Tibial nerve (tissue), 4 donors: ENCODE results near the gene DES. TPM values are rescaled to one million over a fixed set of nuclear protein-coding genes. Genes with fewer than 3 reads are reported as not detected.

ENCODE experiments used
- DNase-seq, 2 donors: peaks; one replicate each; pipeline ENCODE4 v3.0.0-alpha.2; 2019; ENCODE audit warnings: low spot score in 2 of 2
- H3K27ac ChIP-seq, 4 donors: fragments of 200-600 bp; sonication (generic) in 3 of 4; one replicate each; pipeline ENCODE4 v1.5.1; 2017 to 2019; ENCODE audit warnings: mild to moderate bottlenecking in 1 of 4
- H3K27me3 ChIP-seq, 2 donors: fragments of 200-600 bp; sonication (generic) in 1 of 2; one replicate each; pipeline versions ENCODE4 v1.5.1 to v1.6.0; 2017 to 2019
- H3K36me3 ChIP-seq, 3 donors: fragments of 200-600 bp; sonication (generic); one replicate each; pipeline ENCODE4 v1.5.1; 2018 to 2019
- H3K4me1 ChIP-seq, 4 donors: fragments of 200-600 bp; sonication (generic) in 3 of 4; one replicate each; pipeline ENCODE4 v1.5.1; 2017 to 2019
- H3K4me3 ChIP-seq, 4 donors: fragments of 200-600 bp; sonication (generic) in 3 of 4; one replicate each; pipeline ENCODE4 v1.5.1; 2017 to 2019; ENCODE audit warnings: mild to moderate bottlenecking in 1 of 4, moderate library complexity in 1 of 4
- H3K9me3 ChIP-seq, 4 donors: fragments of 200-600 bp; sonication (generic) in 3 of 4; one replicate each; pipeline ENCODE4 v1.5.1; 2017 to 2019
- EP300 ChIP-seq, 2 donors: sonication (generic); formaldehyde crosslinking; IDR thresholded peaks; one replicate each; pipeline ENCODE4 v1.6.1; 2017; ENCODE audit warnings: antibody characterized with exemption in 2 of 2, mild to moderate bottlenecking in 1 of 2
- POLR2A ChIP-seq, 2 donors: fragments of 450-650 bp; IDR thresholded peaks; one replicate each; pipeline ENCODE4 v1.6.1; 2017; ENCODE audit warnings: antibody characterized with exemption in 2 of 2, mild to moderate bottlenecking in 2 of 2, moderate library complexity in 2 of 2
- WGBS, 2 donors: methylation state at CpG; one replicate each; pipeline ENCODE4 v1.1.5; 2018; 5-methylcytosine and 5-hydroxymethylcytosine counted together
- total RNA-seq, 4 donors: library from RNA; depleted of rRNA; stranded (reverse); fragments of >200 nt; gene quantifications; one replicate each; pipeline ENCODE4 v1.1.0, GENCODE V29; 2016
- TF ChIP-seq, protein P1 (sequence below), 5 experiments: fragments of 200-600 bp in 3 of 5; fragments of 450-650 bp in 2 of 5; sonication (generic) in 3 of 5; IDR thresholded peaks; one replicate each; pipeline ENCODE4 v1.5.1; 2016 to 2019; ENCODE audit warnings: antibody characterized with exemption in 5 of 5, mild to moderate bottlenecking in 3 of 5, moderate library complexity in 2 of 5

The DES gene
- total RNA-seq, 4 donors from 2014 or later: 20.7 to 50.4 (median 25.0) TPM

- Histone ChIP-seq H3K36me3 (no peaks in the 10 kb centered on the region), H3K4me1 (peaks cover 0 to 32% (median 5%) of the 10 kb centered on the region in 4 donors), H3K27me3 (peaks cover 0 to 90% of the 10 kb centered on the region in 2 donors), H3K27ac (peak overlapping the region in 1 of 4 donors; percentile 49), H3K9me3 (no peaks in the 10 kb centered on the region), H3K4me3 (no peak overlapping the region)
- TF ChIP-seq EP300 (IDR thresholded peaks at IDR 0.05) (no peak), POLR2A (IDR thresholded peaks at IDR 0.05) (no peak)
- TF ChIP-seq, protein P1, sequence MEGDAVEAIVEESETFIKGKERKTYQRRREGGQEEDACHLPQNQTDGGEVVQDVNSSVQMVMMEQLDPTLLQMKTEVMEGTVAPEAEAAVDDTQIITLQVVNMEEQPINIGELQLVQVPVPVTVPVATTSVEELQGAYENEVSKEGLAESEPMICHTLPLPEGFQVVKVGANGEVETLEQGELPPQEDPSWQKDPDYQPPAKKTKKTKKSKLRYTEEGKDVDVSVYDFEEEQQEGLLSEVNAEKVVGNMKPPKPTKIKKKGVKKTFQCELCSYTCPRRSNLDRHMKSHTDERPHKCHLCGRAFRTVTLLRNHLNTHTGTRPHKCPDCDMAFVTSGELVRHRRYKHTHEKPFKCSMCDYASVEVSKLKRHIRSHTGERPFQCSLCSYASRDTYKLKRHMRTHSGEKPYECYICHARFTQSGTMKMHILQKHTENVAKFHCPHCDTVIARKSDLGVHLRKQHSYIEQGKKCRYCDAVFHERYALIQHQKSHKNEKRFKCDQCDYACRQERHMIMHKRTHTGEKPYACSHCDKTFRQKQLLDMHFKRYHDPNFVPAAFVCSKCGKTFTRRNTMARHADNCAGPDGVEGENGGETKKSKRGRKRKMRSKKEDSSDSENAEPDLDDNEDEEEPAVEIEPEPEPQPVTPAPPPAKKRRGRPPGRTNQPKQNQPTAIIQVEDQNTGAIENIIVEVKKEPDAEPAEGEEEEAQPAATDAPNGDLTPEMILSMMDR (IDR thresholded peaks at IDR 0.05): no peak
- no peak for DNase-seq
- WGBS, 2 donors: 38 to 53% methylated on average over 6 of the region's 6 CpGs
These were observed 27.9 kb downstream of the DES start for GRCh38 chr2:219446101-219446504.

DNA sequence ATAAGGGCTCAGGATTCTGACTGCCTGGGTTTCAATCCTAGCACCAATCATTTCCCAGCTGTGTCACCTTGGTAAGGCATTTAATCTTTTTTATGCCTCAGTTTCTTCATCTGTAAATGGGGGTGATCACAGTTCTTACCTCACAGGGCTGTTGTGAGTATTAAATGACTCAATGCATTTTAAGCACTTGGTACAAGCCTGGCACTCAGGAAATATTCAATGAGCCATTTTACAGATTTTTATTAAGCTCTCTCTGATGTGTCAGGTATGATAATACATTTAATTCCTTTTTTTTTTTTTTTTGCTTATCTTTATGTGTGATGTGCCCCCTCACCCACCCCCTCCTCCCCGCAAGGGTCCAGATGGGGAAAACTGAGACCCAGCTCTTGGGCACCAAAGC is 28.5 kb downstream of the DES start:
- no peaks in the 10 kb centered on the region for H3K36me3 ChIP-seq
- WGBS, 2 donors: 67 to 82% methylated on average over 1 of the region's 1 CpG
- DNase-seq: no peak
- H3K27me3 ChIP-seq: peaks cover 0 to 85% of the 10 kb centered on the region in 2 donors
- no peak overlapping the region for H3K4me3 ChIP-seq
- H3K27ac ChIP-seq: no peak overlapping the region
- TF ChIP-seq EP300 (IDR thresholded peaks at IDR 0.05) (no peak), POLR2A (IDR thresholded peaks at IDR 0.05) (no peak)
- TF ChIP-seq, protein P1 (IDR thresholded peaks at IDR 0.05): no peak
- H3K4me1 ChIP-seq: peaks cover 0 to 26% (median 2%) of the 10 kb centered on the region in 4 donors
- no peaks in the 10 kb centered on the region for H3K9me3 ChIP-seq

DNA sequence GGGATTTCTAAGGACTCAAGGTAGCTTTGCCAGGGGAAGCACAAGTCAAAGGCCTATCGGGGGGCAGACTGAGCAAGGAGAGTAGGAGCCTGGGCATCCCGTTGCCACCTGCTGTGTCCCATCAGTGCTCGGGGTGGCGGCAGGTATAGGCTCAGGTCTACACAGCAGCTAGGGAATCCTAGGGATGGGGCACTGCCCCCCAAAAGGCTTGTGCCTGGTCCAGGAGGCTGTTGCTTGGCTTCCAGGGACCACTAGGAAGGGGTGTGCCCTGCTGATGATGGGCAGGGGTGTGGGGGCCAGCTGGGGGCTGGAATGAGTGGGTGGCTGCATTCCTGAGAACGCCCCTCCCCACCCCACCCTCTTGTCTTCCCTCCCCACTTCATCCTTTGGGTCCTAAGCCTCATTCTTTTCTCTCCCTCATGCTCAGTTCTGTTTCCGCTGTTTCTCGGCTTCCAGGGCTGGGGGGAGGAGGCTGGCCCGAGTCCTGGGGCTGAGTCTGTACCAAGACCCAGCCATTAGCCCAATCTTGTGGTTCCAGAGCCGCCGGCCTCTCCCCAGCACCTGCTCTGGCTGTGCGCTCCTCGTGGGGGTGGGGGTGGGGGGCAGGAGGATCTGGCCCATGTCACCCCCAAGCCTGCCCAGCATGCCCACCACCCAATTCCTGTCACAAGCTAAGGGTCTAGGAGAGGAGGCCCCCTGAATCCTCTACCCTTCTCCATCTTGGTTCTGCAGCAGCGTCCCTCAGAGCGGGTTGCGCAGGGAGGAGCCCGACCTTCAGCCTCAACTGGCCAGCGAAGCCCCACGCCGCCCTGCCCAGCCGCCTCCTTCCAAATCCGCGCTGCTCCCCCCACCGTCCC is 29.3 kb downstream of the DES start:
- H3K9me3 ChIP-seq: no peaks in the 10 kb centered on the region
- no peaks in the 10 kb centered on the region for H3K36me3 ChIP-seq
- H3K4me3 ChIP-seq: no peak overlapping the region
- no peak overlapping the region for H3K27ac ChIP-seq
- H3K4me1 ChIP-seq: peaks cover 0 to 19% (median 0%) of the 10 kb centered on the region in 4 donors
- peaks cover 0 to 79% of the 10 kb centered on the region in 2 donors for H3K27me3 ChIP-seq
- DNase-seq: no peak
- 48 to 51% methylated on average over 12 to 21 of the region's 23 CpGs for WGBS, 2 donors
- TF ChIP-seq POLR2A (IDR thresholded peaks at IDR 0.05) (no peak), EP300 (IDR thresholded peaks at IDR 0.05) (no peak)
- TF ChIP-seq, protein P1 (IDR thresholded peaks at IDR 0.05): no peak

DNA sequence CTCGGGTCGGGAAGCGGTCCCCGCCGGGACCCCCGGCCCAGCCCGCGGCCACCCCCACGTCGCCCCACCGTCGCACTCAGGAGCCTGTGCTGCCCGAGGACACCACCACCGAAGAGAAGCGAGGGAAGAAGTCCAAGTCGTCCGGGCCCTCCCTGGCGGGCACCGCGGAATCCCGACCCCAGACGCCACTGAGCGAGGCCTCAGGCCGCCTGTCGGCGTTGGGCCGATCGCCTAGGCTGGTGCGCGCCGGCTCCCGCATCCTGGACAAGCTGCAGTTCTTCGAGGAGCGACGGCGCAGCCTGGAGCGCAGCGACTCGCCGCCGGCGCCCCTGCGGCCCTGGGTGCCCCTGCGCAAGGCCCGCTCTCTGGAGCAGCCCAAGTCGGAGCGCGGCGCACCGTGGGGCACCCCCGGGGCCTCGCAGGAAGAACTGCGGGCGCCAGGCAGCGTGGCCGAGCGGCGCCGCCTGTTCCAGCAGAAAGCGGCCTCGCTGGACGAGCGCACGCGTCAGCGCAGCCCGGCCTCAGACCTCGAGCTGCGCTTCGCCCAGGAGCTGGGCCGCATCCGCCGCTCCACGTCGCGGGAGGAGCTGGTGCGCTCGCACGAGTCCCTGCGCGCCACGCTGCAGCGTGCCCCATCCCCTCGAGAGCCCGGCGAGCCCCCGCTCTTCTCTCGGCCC is 30.1 kb downstream of the DES start:
- WGBS, 2 donors: 35 to 37% methylated on average over 53 to 75 of the region's 88 CpGs
- H3K4me3 ChIP-seq: peak overlapping the region in 1 of 4 donors; percentile 30

More for the DNA sequence above, 30.1 kb downstream of the DES start:
- Histone ChIP-seq H3K27ac (no peak overlapping the region), H3K36me3 (no peaks in the 10 kb centered on the region), H3K4me1 (peaks cover 0 to 19% (median 0%) of the 10 kb centered on the region in 4 donors), H3K9me3 (no peaks in the 10 kb centered on the region), H3K27me3 (peaks cover 0 to 72% of the 10 kb centered on the region in 2 donors)
- TF ChIP-seq, protein P1 (IDR thresholded peaks at IDR 0.05): no peak
- TF ChIP-seq POLR2A (IDR thresholded peaks at IDR 0.05): no peak
- no peak for TF ChIP-seq EP300 (IDR thresholded peaks at IDR 0.05)
- no peak for DNase-seq
